Measurements from ENCODE around the gene C15orf61. TPM values are rescaled to one million over a fixed set of nuclear protein-coding genes. Genes with fewer than 3 reads are reported as not detected.

The C15orf61 gene
- total and polyA plus RNA-seq, 5 donors from 2014 or later: 8.6 to 13.9 (median 9.9) TPM

DNA sequence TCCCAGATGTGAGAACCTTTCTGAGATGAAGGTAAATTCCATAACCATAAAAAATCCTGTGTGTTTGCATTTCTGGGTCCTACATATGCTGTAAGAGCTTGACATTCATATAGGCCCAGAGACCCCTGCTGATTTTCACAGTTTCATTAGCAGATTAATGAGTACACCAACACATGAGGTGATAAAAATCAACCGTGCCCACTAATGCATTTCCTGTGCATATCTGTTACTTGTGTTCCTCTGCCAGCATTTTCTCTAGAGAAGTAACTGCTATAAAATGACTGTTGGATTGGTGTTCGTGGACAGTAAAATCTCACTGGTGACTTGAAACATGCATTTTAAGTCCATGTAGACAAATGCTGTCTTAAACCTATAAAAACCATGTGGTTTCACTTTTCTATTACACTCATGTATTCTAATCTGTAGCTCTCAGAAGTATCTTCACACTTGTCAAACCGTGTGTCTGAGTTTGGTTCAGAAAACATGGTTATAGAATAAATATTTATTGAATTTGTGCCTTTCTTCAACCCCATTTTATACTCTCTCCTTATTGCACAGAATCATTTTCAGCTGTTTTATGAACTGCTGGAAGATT is 36.1 kb downstream of the C15orf61 start:
- no peak overlapping the region for H3K27ac ChIP-seq (ENCODE audit: insufficient read depth, low read length, poor library complexity, severe bottlenecking)

DNA sequence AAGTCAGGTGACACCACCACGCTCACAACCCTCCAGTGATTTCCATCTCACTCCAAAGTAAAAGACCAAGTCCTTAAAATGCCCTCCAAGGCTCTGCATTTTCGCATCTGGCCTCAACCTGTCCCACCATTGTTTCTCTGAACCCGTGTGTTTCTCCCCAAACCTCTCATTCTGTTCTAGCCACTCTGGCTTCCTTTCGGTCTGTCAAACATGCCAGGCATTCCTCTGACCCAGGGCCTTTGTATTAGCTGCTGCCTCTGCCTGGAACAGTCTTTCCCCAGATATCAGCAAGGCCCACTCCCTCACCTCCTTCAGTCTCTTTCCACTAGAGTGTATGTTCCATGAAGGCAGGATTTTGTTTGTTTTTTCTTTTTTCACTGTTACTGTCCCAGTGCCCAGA is 37.6 kb downstream of the C15orf61 start:
- Mint-ChIP-seq H3K4me3 (no peak overlapping the region), H3K36me3 (peaks cover 34% of the 10 kb centered on the region), H3K27ac (no peak overlapping the region), H3K4me1 (peaks cover 11 to 43% (median 25%) of the 10 kb centered on the region in 4 donors), H3K9me3 (peaks cover 0 to 2% (median 0%) of the 10 kb centered on the region in 7 donors), H3K27me3 (no peaks in the 10 kb centered on the region)
- ATAC-seq (ENCODE audit: low read depth in 2 of 2) (no peak), DNase-seq (no peak)
- H3K4me3 ChIP-seq (ENCODE audit: low read depth, low read length): no peak overlapping the region
- no peaks in the 10 kb centered on the region for H3K27me3 ChIP-seq (ENCODE audit: control insufficient read depth, insufficient read depth, low read length)
- no peak overlapping the region for H3K27ac ChIP-seq (ENCODE audit: insufficient read depth, low read length, poor library complexity, severe bottlenecking)
- H3K4me1 ChIP-seq (ENCODE audit: control insufficient read depth, insufficient read depth, low read length, poor library complexity, severe bottlenecking): peaks cover 4% of the 10 kb centered on the region
- H3K9me3 ChIP-seq (ENCODE audit: control insufficient read depth in 2 of 2, low read length in 2 of 2): no peaks in the 10 kb centered on the region
- peaks cover 28% of the 10 kb centered on the region for H3K36me3 ChIP-seq (ENCODE audit: control insufficient read depth, insufficient read depth, low read length)

More for the DNA sequence above, 36.1 kb downstream of the C15orf61 start:
- no peaks in the 10 kb centered on the region for H3K27me3 ChIP-seq (ENCODE audit: control insufficient read depth, insufficient read depth, low read length)
- H3K27me3 Mint-ChIP-seq: no peaks in the 10 kb centered on the region
- H3K27ac Mint-ChIP-seq: no peak overlapping the region
- H3K4me3 ChIP-seq (ENCODE audit: low read depth, low read length): no peak overlapping the region
- peaks cover 11 to 35% (median 17%) of the 10 kb centered on the region in 4 donors for H3K4me1 Mint-ChIP-seq
- ATAC-seq (ENCODE audit: low read depth in 2 of 2): no peak
- DNase-seq: no peak
- peaks cover 4% of the 10 kb centered on the region for H3K4me1 ChIP-seq (ENCODE audit: control insufficient read depth, insufficient read depth, low read length, poor library complexity, severe bottlenecking)
- H3K36me3 Mint-ChIP-seq: peaks cover 34% of the 10 kb centered on the region
- peaks cover 34% of the 10 kb centered on the region for H3K36me3 ChIP-seq (ENCODE audit: control insufficient read depth, insufficient read depth, low read length)
- no peak overlapping the region for H3K4me3 Mint-ChIP-seq
- H3K9me3 Mint-ChIP-seq: peaks cover 0 to 2% (median 0%) of the 10 kb centered on the region in 7 donors
- H3K9me3 ChIP-seq (ENCODE audit: control insufficient read depth in 2 of 2, low read length in 2 of 2): no peaks in the 10 kb centered on the region

DNA sequence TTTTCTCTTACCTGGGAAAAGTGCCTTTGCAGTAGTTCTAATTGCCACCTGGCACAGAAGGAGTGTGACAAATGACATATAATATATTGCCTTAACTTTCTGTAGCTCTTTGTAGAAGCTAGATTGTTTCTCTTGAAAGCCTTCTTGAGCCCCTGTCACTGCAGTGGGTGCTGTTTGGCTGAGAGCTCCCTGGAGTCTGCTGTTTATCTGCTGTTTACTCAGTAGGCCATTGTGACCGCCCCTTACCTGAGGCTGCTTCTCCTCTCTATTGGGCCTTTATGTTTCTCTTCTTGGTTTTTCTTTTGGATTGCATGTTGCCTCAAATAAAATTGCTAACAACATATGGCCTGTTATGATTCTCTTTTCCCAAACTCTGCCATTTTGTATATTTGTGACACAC is 38.2 kb downstream of the C15orf61 start:
- no peak overlapping the region for H3K27ac Mint-ChIP-seq
- H3K4me1 Mint-ChIP-seq: peaks cover 17 to 49% (median 28%) of the 10 kb centered on the region in 4 donors
- no peaks in the 10 kb centered on the region for H3K27me3 Mint-ChIP-seq
- peaks cover 40% of the 10 kb centered on the region for H3K36me3 Mint-ChIP-seq
- peaks cover 0 to 2% (median 0%) of the 10 kb centered on the region in 7 donors for H3K9me3 Mint-ChIP-seq
- no peaks in the 10 kb centered on the region for H3K27me3 ChIP-seq (ENCODE audit: control insufficient read depth, insufficient read depth, low read length)
- no peak overlapping the region for H3K4me3 Mint-ChIP-seq
- H3K4me3 ChIP-seq (ENCODE audit: low read depth, low read length): no peak overlapping the region
- DNase-seq: no peak
- H3K9me3 ChIP-seq (ENCODE audit: control insufficient read depth in 2 of 2, low read length in 2 of 2): no peaks in the 10 kb centered on the region
- H3K36me3 ChIP-seq (ENCODE audit: control insufficient read depth, insufficient read depth, low read length): peaks cover 31% of the 10 kb centered on the region
- no peak for ATAC-seq (ENCODE audit: low read depth in 2 of 2)
- H3K27ac ChIP-seq (ENCODE audit: insufficient read depth, low read length, poor library complexity, severe bottlenecking): no peak overlapping the region
- H3K4me1 ChIP-seq (ENCODE audit: control insufficient read depth, insufficient read depth, low read length, poor library complexity, severe bottlenecking): peaks cover 4% of the 10 kb centered on the region

DNA sequence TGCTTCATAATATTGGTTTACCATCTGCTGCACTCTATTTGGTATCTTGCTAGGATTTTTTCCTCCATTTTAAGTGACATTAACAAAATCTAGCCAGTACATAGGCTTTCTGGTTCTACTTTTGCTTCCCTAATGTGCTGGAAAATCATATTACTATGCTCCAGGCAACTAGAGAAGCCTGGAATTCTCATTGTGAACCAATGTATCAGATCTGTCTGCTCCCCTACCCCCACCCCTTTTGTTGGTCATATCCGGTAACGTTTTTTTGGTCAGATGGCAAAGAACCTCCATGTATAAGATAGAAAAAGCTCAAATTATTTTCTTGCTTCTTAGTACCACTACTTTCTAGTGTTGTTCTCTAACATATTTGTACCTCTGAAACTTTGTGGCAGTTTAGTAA is 38.6 kb downstream of the C15orf61 start:
- Mint-ChIP-seq H3K27me3 (no peaks in the 10 kb centered on the region), H3K4me1 (peaks cover 22 to 53% (median 29%) of the 10 kb centered on the region in 4 donors), H3K36me3 (peaks cover 43% of the 10 kb centered on the region), H3K4me3 (no peak overlapping the region), H3K9me3 (peaks cover 0 to 2% (median 0%) of the 10 kb centered on the region in 7 donors), H3K27ac (no peak overlapping the region)
- H3K27me3 ChIP-seq (ENCODE audit: control insufficient read depth, insufficient read depth, low read length): no peaks in the 10 kb centered on the region
- peaks cover 31% of the 10 kb centered on the region for H3K36me3 ChIP-seq (ENCODE audit: control insufficient read depth, insufficient read depth, low read length)
- H3K4me1 ChIP-seq (ENCODE audit: control insufficient read depth, insufficient read depth, low read length, poor library complexity, severe bottlenecking): peaks cover 4% of the 10 kb centered on the region
- H3K27ac ChIP-seq (ENCODE audit: insufficient read depth, low read length, poor library complexity, severe bottlenecking): no peak overlapping the region
- H3K9me3 ChIP-seq (ENCODE audit: control insufficient read depth in 2 of 2, low read length in 2 of 2): no peaks in the 10 kb centered on the region
- no peak for DNase-seq
- no peak overlapping the region for H3K4me3 ChIP-seq (ENCODE audit: low read depth, low read length)
- ATAC-seq (ENCODE audit: low read depth in 2 of 2): no peak

DNA sequence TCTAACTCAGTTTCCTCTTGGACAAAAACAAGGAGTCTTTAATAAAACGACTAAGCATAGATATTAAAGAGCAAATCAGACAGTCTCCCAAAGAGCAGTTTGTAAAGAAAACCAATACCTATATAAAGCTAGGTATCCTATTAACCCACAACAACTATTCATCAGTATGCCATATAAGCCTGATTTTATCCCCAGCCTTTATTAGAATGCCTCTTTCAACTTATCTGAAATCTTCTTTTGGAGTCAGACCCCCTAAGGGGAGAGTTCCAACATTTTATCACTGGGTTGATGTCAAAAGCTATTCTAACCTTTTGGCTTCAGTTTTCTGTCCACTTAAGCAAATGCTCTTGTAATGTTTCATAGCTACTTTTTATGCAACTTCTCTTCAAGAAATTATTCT is 39.4 kb downstream of the C15orf61 start:
- peaks cover 25 to 58% (median 29%) of the 10 kb centered on the region in 4 donors for H3K4me1 Mint-ChIP-seq
- no peak for ATAC-seq (ENCODE audit: low read depth in 2 of 2)
- Histone ChIP-seq H3K27ac (ENCODE audit: insufficient read depth, low read length, poor library complexity, severe bottlenecking) (no peak overlapping the region), H3K36me3 (ENCODE audit: control insufficient read depth, insufficient read depth, low read length) (peaks cover 31% of the 10 kb centered on the region), H3K9me3 (ENCODE audit: control insufficient read depth in 2 of 2, low read length in 2 of 2) (no peaks in the 10 kb centered on the region), H3K27me3 (ENCODE audit: control insufficient read depth, insufficient read depth, low read length) (no peaks in the 10 kb centered on the region), H3K4me3 (ENCODE audit: low read depth, low read length) (no peak overlapping the region), H3K4me1 (ENCODE audit: control insufficient read depth, insufficient read depth, low read length, poor library complexity, severe bottlenecking) (peaks cover 4% of the 10 kb centered on the region)
- no peak overlapping the region for H3K27ac Mint-ChIP-seq
- no peak overlapping the region for H3K4me3 Mint-ChIP-seq
- no peak for DNase-seq
- peaks cover 42% of the 10 kb centered on the region for H3K36me3 Mint-ChIP-seq
- peaks cover 0 to 2% (median 0%) of the 10 kb centered on the region in 7 donors for H3K9me3 Mint-ChIP-seq
- no peaks in the 10 kb centered on the region for H3K27me3 Mint-ChIP-seq

DNA sequence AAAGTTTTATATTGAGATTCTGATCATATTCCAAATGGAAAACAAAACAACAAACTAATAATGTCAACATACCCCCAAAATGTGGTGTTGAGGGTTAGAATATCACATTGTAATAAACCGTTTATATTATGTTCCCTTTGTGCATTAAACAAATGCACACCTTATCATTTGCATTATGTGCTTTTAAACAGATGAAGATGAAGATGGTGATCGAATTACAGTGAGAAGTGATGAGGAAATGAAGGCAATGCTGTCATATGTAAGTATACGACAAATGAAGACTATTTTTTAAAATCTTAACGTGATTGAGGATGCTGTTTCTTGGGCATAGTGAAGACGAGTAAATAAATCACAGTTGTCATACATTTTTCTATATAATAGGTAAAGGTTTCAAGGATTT is 42.2 kb downstream of the C15orf61 start:
- Mint-ChIP-seq H3K4me1 (peaks cover 20 to 49% (median 28%) of the 10 kb centered on the region in 4 donors), H3K27ac (no peak overlapping the region), H3K4me3 (no peak overlapping the region), H3K36me3 (peaks cover 36% of the 10 kb centered on the region), H3K27me3 (no peaks in the 10 kb centered on the region), H3K9me3 (peaks cover 0 to 2% (median 0%) of the 10 kb centered on the region in 7 donors)
- Histone ChIP-seq H3K27me3 (ENCODE audit: control insufficient read depth, insufficient read depth, low read length) (no peaks in the 10 kb centered on the region), H3K9me3 (ENCODE audit: control insufficient read depth in 2 of 2, low read length in 2 of 2) (no peaks in the 10 kb centered on the region), H3K4me1 (ENCODE audit: control insufficient read depth, insufficient read depth, low read length, poor library complexity, severe bottlenecking) (no peaks in the 10 kb centered on the region), H3K27ac (ENCODE audit: insufficient read depth, low read length, poor library complexity, severe bottlenecking) (no peak overlapping the region), H3K36me3 (ENCODE audit: control insufficient read depth, insufficient read depth, low read length) (peaks cover 18% of the 10 kb centered on the region), H3K4me3 (ENCODE audit: low read depth, low read length) (no peak overlapping the region)
- ATAC-seq (ENCODE audit: low read depth in 2 of 2) (no peak), DNase-seq (no peak)

DNA sequence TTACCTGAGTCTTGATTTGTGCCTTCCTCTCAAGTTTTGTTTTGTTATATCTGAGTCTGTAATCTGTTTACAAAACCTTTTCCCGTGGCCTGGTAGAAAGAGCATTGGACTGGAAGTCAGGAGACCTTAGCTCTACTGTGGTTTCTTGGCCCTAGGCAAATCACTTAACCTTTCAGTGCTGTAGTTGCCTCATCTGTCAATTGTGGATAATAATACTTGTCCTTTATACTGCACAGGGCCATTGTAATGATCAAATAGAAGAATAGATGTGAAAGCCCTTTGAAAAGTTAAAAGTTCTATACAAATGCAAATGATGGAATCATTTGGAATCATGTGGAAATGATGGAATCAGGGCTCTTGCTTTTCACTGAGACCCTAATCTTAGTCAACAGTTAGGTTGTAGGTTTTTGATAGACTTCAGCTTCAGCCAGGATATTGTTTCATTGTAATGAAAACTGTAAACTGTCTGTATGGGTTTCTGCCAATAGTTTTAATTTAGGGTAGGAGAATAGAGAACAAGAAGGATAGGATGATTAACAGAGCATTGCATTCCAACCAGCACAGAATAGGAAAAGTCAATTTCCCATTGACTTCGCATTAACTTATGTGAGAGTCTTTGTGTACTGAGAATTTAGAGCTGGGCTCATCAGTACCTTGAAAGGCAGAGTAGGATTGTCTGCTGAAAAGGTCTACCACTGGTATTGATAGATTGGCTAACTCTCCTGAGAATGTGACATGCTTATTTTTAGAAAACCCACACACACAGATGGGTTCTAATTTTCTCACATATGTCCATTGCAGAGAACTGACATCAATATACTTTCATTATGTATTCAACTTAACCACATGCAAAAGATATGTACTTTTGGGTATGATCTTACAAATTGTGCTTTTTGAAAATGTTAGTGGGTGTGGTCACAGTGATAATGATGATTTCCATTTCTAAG is 43.4 kb downstream of the C15orf61 start:
- Histone ChIP-seq H3K27ac (ENCODE audit: insufficient read depth, low read length, poor library complexity, severe bottlenecking) (no peak overlapping the region), H3K4me1 (ENCODE audit: control insufficient read depth, insufficient read depth, low read length, poor library complexity, severe bottlenecking) (no peaks in the 10 kb centered on the region), H3K4me3 (ENCODE audit: low read depth, low read length) (no peak overlapping the region), H3K36me3 (ENCODE audit: control insufficient read depth, insufficient read depth, low read length) (peaks cover 9% of the 10 kb centered on the region), H3K27me3 (ENCODE audit: control insufficient read depth, insufficient read depth, low read length) (no peaks in the 10 kb centered on the region), H3K9me3 (ENCODE audit: control insufficient read depth in 2 of 2, low read length in 2 of 2) (no peaks in the 10 kb centered on the region)
- Mint-ChIP-seq H3K4me3 (no peak overlapping the region), H3K4me1 (peaks cover 20 to 48% (median 26%) of the 10 kb centered on the region in 4 donors), H3K36me3 (peaks cover 30% of the 10 kb centered on the region), H3K9me3 (no peaks in the 10 kb centered on the region), H3K27me3 (no peaks in the 10 kb centered on the region), H3K27ac (no peak overlapping the region)
- DNase-seq (no peak), ATAC-seq (ENCODE audit: low read depth in 2 of 2) (no peak)
